Natural killer cell (primary cell): Measurements from ENCODE around the gene CADM2. TPM values are rescaled to one million over a fixed set of nuclear protein-coding genes. Genes with fewer than 3 reads are reported as not detected.

Experiments
- ATAC-seq, 3 donors: fragments of 150-1000 bp in 2 of 3; fragments of 200-7000 bp in 1 of 3; cut with Tn5 transposase; 1 replicate in 1 of 3; 2 replicates in 2 of 3; pipeline ENCODE4 v1.10.0; 2021; ENCODE audit warnings: mild to moderate bottlenecking in 2 of 3, moderate library complexity in 2 of 3
- DNase-seq, 2 donors: peaks; one replicate each; pipeline versions ENCODE4 v3.0.0 to v3.0.0-alpha.2; 2013 to 2021; ENCODE audit warnings: mixed read lengths in 1 of 2
- H3K27ac ChIP-seq: one replicate; pipeline ENCODE4 v1.5.1; 2013; ENCODE audit warnings: mild to moderate bottlenecking, low read length
- H3K27me3 ChIP-seq: one replicate; pipeline ENCODE4 v1.6.1; 2013; ENCODE audit warnings: low read length; ENCODE audit not compliant: control insufficient read depth, insufficient read depth
- H3K36me3 ChIP-seq: one replicate; pipeline ENCODE4 v1.6.1; 2013; ENCODE audit warnings: low read length; ENCODE audit not compliant: control insufficient read depth, insufficient read depth
- H3K4me1 ChIP-seq: one replicate; pipeline ENCODE4 v1.6.1; 2013; ENCODE audit warnings: low read length; ENCODE audit not compliant: control insufficient read depth, insufficient read depth
- H3K4me3 ChIP-seq: one replicate; pipeline ENCODE4 v1.5.1; 2013; ENCODE audit warnings: low read length
- H3K9me3 ChIP-seq: one replicate; pipeline ENCODE4 v1.6.1; 2013; ENCODE audit warnings: low read length; ENCODE audit not compliant: control insufficient read depth, insufficient read depth
- H3K27ac Mint-ChIP-seq, 2 donors: one replicate each; pipeline ENCODE4 v1.8.0; 2022; ENCODE audit warnings: mild to moderate bottlenecking in 2 of 2, mixed read lengths in 2 of 2, moderate library complexity in 1 of 2
- H3K27me3 Mint-ChIP-seq, 2 donors: one replicate each; pipeline ENCODE4 v1.8.0; 2022; ENCODE audit warnings: low read depth in 2 of 2, mixed read lengths in 2 of 2
- H3K36me3 Mint-ChIP-seq: one replicate; pipeline ENCODE4 v1.8.0; 2022; ENCODE audit warnings: mixed read lengths
- H3K4me1 Mint-ChIP-seq, 2 donors: one replicate each; pipeline ENCODE4 v1.8.0; 2022; ENCODE audit warnings: mixed read lengths in 2 of 2
- H3K4me3 Mint-ChIP-seq: one replicate; pipeline ENCODE4 v1.8.0; 2022; ENCODE audit warnings: mild to moderate bottlenecking, moderate library complexity, mixed read lengths
- H3K9me3 Mint-ChIP-seq, 2 donors: one replicate each; pipeline ENCODE4 v1.8.0; 2022; ENCODE audit warnings: mixed read lengths in 2 of 2
- CTCF ChIP-seq: fragments of 200-600 bp; IDR thresholded peaks from one replicate; pipeline ENCODE4 v1.8.0; 2022; ENCODE audit warnings: antibody characterized with exemption
- WGBS: methylation state at CpG from one replicate; pipeline ENCODE4 v1.1.7; 2013; ENCODE audit warnings: missing lambda C conversion rate; ENCODE audit not compliant: insufficient coverage; 5-methylcytosine and 5-hydroxymethylcytosine counted together
- intact Hi-C: fragments of 100-400 bp; cut with micrococcal nuclease; formaldehyde crosslinking; loops from one replicate; pipeline ENCODE4 v1.14.2; 2022
- total RNA-seq, 4 donors: library from RNA; stranded (reverse); fragments of 120-200 nt in 1 of 4; gene quantifications; one replicate each; pipeline versions ENCODE4 v1.2.3 to v1.2.4, GENCODE V29; 2013 to 2022

CADM2 gene
- total RNA-seq, 3 donors from 2014 or later (not counting 1 experiment from before 2014, with no cell fraction given): 0.07 TPM; not detected in 2

DNA sequence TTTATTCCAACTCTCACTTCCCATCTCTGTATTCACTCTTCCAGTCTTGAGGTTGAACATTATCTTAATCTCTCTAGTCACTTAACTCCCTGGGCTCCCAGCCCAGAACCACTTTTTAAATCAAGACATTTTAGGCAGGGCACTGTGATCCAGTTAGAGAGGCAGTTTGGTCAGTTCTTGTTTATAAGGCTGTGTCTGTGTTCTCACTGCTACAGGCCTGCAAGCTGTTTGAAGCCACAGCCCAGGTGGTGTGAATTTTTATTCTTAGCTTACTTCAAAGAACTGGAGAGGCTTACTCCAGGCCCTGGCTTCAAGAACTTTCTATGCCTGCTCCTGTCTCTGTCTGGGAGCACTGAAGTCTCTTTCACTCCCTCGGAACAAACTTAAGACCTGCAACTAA lies 906.1 kb downstream of the CADM2 start:
- intact Hi-C loops: no loop called here
- ATAC-seq: no peak
- Histone ChIP-seq H3K9me3 (no peaks in the 10 kb centered on the region), H3K27me3 (no peaks in the 10 kb centered on the region), H3K4me3 (no peak overlapping the region), H3K4me1 (no peaks in the 10 kb centered on the region), H3K27ac (no peak overlapping the region), H3K36me3 (no peaks in the 10 kb centered on the region)
- no peak overlapping the region for H3K4me3 Mint-ChIP-seq
- no peaks in the 10 kb centered on the region for H3K27me3 Mint-ChIP-seq
- H3K27ac Mint-ChIP-seq: no peak overlapping the region
- H3K9me3 Mint-ChIP-seq: peaks cover 19 to 27% of the 10 kb centered on the region in 2 donors
- H3K36me3 Mint-ChIP-seq: peaks cover 2% of the 10 kb centered on the region
- 71% methylated on average over 1 of the region's 1 CpG for WGBS
- no peak for DNase-seq
- H3K4me1 Mint-ChIP-seq: no peaks in the 10 kb centered on the region
- no peak for TF ChIP-seq CTCF

GRCh38 chr3:85867072-85867471 lies 908.3 kb downstream of the CADM2 start:
- Histone ChIP-seq H3K36me3 (no peaks in the 10 kb centered on the region), H3K4me3 (no peak overlapping the region), H3K27ac (no peak overlapping the region), H3K4me1 (no peaks in the 10 kb centered on the region), H3K9me3 (no peaks in the 10 kb centered on the region), H3K27me3 (no peaks in the 10 kb centered on the region)
- H3K27me3 Mint-ChIP-seq: no peaks in the 10 kb centered on the region
- no CpG with 5 or more reads among the region's 3 CpGs for WGBS
- intact Hi-C loops: no loop called here
- no peak for TF ChIP-seq CTCF
- H3K36me3 Mint-ChIP-seq: peaks cover 11% of the 10 kb centered on the region
- H3K9me3 Mint-ChIP-seq: peaks cover 19 to 25% of the 10 kb centered on the region in 2 donors
- no peak for ATAC-seq
- H3K4me1 Mint-ChIP-seq: no peaks in the 10 kb centered on the region
- H3K4me3 Mint-ChIP-seq: no peak overlapping the region
- no peak for DNase-seq
- H3K27ac Mint-ChIP-seq: no peak overlapping the region

DNA sequence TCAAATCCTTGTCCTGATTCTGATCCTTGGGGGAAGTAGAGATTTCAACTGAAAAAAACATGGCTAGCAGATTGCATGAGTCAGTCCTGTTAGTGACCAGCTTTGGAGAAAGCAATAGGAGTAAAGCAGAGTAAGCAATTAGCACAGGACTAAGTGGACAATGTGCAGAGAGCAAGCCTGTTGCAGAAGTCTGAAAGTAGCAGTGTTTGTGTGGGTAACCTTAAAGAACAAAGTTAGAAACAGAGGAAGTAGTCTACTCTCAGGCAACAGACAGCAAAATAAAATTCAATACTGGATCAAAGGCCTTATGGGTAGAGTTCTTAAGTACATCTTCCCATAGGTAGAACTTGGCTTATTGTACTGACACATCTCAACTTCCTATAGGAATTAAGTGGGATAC lies 916.8 kb downstream of the CADM2 start:
- H3K27ac ChIP-seq: no peak overlapping the region
- H3K9me3 ChIP-seq: no peaks in the 10 kb centered on the region
- H3K27me3 ChIP-seq: no peaks in the 10 kb centered on the region
- no peak overlapping the region for H3K4me3 ChIP-seq
- ATAC-seq (no peak), DNase-seq (no peak)
- H3K4me1 ChIP-seq: no peaks in the 10 kb centered on the region
- H3K9me3 Mint-ChIP-seq: peaks cover 7 to 8% of the 10 kb centered on the region in 2 donors
- H3K4me3 Mint-ChIP-seq: no peak overlapping the region
- no peaks in the 10 kb centered on the region for H3K36me3 ChIP-seq
- peaks cover 3% of the 10 kb centered on the region for H3K36me3 Mint-ChIP-seq
- intact Hi-C loops: no loop called here
- TF ChIP-seq CTCF: no peak
- H3K27me3 Mint-ChIP-seq: no peaks in the 10 kb centered on the region
- no peaks in the 10 kb centered on the region for H3K4me1 Mint-ChIP-seq
- no peak overlapping the region for H3K27ac Mint-ChIP-seq

DNA sequence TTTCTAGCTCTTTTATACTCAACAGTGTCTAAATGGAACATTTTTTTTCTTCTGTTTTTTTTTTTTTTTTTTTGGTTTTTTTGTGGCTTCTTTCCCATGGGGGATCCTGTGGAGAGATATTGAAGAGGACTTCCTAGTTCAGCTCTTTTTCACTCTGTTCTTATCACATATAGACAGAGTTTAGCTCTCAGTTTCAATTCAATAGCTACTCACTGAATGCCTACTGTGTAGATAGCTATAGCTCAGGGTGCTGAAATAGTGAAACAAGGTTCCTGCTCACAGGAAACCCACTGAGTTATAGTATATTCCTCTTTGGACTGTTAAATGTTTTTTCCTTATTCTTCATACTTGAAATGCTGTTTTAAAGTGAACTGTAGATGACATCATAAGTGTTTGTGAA lies 918.8 kb downstream of the CADM2 start:
- no peaks in the 10 kb centered on the region for H3K36me3 Mint-ChIP-seq
- no peak for DNase-seq
- H3K4me1 ChIP-seq: no peaks in the 10 kb centered on the region
- H3K36me3 ChIP-seq: no peaks in the 10 kb centered on the region
- no peaks in the 10 kb centered on the region for H3K27me3 ChIP-seq
- intact Hi-C loops: no loop called here
- no peak for TF ChIP-seq CTCF
- no peaks in the 10 kb centered on the region for H3K27me3 Mint-ChIP-seq
- no peaks in the 10 kb centered on the region for H3K4me1 Mint-ChIP-seq
- no peak overlapping the region for H3K27ac ChIP-seq
- H3K9me3 Mint-ChIP-seq: peaks cover 11% of the 10 kb centered on the region in 2 donors
- no peak overlapping the region for H3K4me3 Mint-ChIP-seq
- no peak overlapping the region for H3K4me3 ChIP-seq
- H3K9me3 ChIP-seq: peaks cover 5% of the 10 kb centered on the region
- no peak for ATAC-seq
- no peak overlapping the region for H3K27ac Mint-ChIP-seq
